ENCODE measurements around the gene CATSPERZ. TPM values are rescaled to one million over a fixed set of nuclear protein-coding genes. Genes with fewer than 3 reads are reported as not detected.

The CATSPERZ gene
- total and polyA plus RNA-seq, 9 of the 15 experiments (the other 6 are each of a cell fraction or from before 2014, with no cell fraction given) = 0.86 to 8.5 (median 3.5) TPM

DNA sequence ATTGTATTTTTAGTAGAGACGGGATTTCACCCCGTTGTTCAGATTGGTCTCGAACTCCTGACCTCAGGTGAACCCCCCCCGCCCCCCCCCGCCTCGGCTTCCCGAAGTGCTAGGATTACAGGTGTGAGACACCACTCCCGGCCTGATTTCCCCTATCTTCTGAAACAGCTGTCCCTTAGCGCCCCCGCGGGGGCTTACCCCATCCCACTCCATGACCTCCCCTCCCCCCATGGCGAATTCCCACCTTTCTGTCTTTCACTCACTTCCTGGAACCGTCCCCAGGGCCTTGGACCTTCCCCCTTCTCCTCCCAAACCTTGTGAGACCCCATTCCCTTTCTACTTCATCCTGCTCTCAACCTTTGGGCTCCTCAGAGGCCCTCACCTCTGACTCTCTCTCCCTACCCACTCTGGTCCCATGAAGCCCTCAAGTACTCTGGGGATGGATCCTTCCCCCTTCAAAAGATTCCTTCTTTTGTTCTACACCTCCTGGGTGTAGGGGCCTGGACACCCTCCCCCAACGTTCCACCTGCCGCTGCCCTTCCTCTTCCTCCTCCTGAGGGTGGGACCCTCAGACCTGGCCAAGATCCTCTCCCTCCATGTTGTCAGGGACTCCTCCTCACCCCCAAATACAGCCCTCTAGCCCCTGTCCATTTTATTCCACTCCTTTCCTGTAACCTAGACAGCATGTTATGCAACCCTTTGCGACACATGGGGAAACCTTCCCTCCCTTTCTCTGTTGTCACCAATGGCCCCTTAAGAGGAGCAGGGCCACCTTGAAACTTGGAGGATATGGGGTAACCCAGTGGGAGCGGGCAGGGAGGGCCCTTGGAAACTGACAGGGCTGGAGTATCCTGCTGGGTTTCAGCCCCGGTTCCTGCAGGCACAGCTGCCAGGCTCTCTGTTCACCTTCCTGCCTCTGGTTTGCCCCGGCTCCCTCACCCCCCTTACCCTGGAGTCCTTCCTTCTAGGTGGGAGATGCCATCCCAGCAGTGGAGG is 18.9 kb downstream of the CATSPERZ start (continued):
- TF ChIP-seq, protein P1, sequence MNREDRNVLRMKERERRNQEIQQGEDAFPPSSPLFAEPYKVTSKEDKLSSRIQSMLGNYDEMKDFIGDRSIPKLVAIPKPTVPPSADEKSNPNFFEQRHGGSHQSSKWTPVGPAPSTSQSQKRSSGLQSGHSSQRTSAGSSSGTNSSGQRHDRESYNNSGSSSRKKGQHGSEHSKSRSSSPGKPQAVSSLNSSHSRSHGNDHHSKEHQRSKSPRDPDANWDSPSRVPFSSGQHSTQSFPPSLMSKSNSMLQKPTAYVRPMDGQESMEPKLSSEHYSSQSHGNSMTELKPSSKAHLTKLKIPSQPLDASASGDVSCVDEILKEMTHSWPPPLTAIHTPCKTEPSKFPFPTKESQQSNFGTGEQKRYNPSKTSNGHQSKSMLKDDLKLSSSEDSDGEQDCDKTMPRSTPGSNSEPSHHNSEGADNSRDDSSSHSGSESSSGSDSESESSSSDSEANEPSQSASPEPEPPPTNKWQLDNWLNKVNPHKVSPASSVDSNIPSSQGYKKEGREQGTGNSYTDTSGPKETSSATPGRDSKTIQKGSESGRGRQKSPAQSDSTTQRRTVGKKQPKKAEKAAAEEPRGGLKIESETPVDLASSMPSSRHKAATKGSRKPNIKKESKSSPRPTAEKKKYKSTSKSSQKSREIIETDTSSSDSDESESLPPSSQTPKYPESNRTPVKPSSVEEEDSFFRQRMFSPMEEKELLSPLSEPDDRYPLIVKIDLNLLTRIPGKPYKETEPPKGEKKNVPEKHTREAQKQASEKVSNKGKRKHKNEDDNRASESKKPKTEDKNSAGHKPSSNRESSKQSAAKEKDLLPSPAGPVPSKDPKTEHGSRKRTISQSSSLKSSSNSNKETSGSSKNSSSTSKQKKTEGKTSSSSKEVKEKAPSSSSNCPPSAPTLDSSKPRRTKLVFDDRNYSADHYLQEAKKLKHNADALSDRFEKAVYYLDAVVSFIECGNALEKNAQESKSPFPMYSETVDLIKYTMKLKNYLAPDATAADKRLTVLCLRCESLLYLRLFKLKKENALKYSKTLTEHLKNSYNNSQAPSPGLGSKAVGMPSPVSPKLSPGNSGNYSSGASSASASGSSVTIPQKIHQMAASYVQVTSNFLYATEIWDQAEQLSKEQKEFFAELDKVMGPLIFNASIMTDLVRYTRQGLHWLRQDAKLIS (CRISPR knock-in tag; IDR thresholded peaks at IDR 0.05) = 0 out of 2 replicates have a peak, but pooled peaks have one; percentile 15
- TF ChIP-seq HDAC6 (IDR thresholded peaks at IDR 0.05; ENCODE audit: low read depth, low read length) = no peak
- no peak for TF ChIP-seq SIRT6 (IDR thresholded peaks at IDR 0.05; ENCODE audit: low read depth, low read length)
- TF ChIP-seq, protein P2, sequence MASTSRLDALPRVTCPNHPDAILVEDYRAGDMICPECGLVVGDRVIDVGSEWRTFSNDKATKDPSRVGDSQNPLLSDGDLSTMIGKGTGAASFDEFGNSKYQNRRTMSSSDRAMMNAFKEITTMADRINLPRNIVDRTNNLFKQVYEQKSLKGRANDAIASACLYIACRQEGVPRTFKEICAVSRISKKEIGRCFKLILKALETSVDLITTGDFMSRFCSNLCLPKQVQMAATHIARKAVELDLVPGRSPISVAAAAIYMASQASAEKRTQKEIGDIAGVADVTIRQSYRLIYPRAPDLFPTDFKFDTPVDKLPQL (IDR thresholded peaks at IDR 0.05; ENCODE audit: extremely low read depth, insufficient read length) = no peak
- TF ChIP-seq, protein P3, sequence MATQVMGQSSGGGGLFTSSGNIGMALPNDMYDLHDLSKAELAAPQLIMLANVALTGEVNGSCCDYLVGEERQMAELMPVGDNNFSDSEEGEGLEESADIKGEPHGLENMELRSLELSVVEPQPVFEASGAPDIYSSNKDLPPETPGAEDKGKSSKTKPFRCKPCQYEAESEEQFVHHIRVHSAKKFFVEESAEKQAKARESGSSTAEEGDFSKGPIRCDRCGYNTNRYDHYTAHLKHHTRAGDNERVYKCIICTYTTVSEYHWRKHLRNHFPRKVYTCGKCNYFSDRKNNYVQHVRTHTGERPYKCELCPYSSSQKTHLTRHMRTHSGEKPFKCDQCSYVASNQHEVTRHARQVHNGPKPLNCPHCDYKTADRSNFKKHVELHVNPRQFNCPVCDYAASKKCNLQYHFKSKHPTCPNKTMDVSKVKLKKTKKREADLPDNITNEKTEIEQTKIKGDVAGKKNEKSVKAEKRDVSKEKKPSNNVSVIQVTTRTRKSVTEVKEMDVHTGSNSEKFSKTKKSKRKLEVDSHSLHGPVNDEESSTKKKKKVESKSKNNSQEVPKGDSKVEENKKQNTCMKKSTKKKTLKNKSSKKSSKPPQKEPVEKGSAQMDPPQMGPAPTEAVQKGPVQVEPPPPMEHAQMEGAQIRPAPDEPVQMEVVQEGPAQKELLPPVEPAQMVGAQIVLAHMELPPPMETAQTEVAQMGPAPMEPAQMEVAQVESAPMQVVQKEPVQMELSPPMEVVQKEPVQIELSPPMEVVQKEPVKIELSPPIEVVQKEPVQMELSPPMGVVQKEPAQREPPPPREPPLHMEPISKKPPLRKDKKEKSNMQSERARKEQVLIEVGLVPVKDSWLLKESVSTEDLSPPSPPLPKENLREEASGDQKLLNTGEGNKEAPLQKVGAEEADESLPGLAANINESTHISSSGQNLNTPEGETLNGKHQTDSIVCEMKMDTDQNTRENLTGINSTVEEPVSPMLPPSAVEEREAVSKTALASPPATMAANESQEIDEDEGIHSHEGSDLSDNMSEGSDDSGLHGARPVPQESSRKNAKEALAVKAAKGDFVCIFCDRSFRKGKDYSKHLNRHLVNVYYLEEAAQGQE (IDR thresholded peaks at IDR 0.05; ENCODE audit: borderline replicate concordance) = no peak
- TF ChIP-seq, protein P3 (CRISPR knock-in tag; IDR thresholded peaks at IDR 0.05; ENCODE audit: low read depth) = no peak
